Ishikawa (cell line): ENCODE data around the gene KAT6B.

ENCODE experiments used
- CEBPB ChIP-seq: IDR thresholded peaks from 2 replicates; pipeline ENCODE4 v1.6.1; 2012
- CREB1 ChIP-seq: IDR thresholded peaks from 2 replicates; pipeline ENCODE4 v1.6.1; 2012; ENCODE audit warnings: low read depth
- EP300 ChIP-seq: IDR thresholded peaks from 2 replicates; pipeline ENCODE4 v1.6.1; 2012; ENCODE audit warnings: borderline replicate concordance
- FOXM1 ChIP-seq: IDR thresholded peaks from 2 replicates; pipeline ENCODE4 v1.6.1; 2012; ENCODE audit warnings: low read depth, borderline replicate concordance
- RAD21 ChIP-seq: IDR thresholded peaks from 2 replicates; pipeline ENCODE4 v1.6.1; 2012; ENCODE audit warnings: low read depth
- TAF1 ChIP-seq: IDR thresholded peaks from 2 replicates; pipeline ENCODE4 v1.6.1; 2012; ENCODE audit warnings: low read depth, mild to moderate bottlenecking
- TCF12 ChIP-seq: IDR thresholded peaks from 2 replicates; pipeline ENCODE4 v1.6.1; 2012; ENCODE audit warnings: low read depth
- TEAD4 ChIP-seq: IDR thresholded peaks from 2 replicates; pipeline ENCODE4 v1.6.1; 2012
- YY1 ChIP-seq: IDR thresholded peaks from 2 replicates; pipeline ENCODE4 v1.6.1; 2012; ENCODE audit warnings: low read depth
- ZBTB7A ChIP-seq: IDR thresholded peaks from 2 replicates; pipeline ENCODE4 v1.6.1; 2012; ENCODE audit warnings: low read depth
- TF ChIP-seq, protein P1 (sequence below): IDR thresholded peaks from 2 replicates; pipeline ENCODE4 v1.6.1; 2012
- TF ChIP-seq, protein P2 (sequence below): IDR thresholded peaks from 2 replicates; pipeline ENCODE4 v1.6.1; 2012; ENCODE audit warnings: low read depth, mild to moderate bottlenecking
- TF ChIP-seq, protein P3 (sequence below): IDR thresholded peaks from 2 replicates; pipeline ENCODE4 v1.6.1; 2012

DNA sequence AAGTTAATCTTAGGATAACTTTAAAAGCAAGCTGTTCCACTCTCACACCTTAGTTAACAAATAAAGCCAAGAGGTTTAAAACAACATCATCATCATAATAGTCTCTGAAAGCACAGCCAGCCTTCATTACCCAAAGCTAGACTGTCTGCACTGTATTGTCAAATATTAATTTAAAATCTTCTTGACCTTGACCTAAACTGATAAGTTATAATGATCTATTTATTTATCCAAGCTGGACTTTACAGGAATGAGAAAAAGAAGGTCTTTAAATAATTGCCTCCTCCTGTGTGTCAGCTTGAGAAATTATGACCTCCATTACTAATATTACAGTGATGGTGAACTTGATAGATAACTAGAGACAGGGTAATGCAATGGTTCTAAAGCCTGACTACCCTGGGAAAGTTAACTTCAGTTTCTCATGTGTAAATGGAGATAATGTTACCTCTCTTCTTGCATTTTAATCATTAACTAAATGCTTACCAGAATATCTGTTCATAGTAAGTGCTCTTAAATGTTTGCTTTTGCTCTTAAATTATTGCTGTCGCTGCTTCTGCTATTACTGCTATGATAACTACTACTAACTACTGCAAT, 111.0 kb downstream of the KAT6B start:
- TF ChIP-seq TAF1 (no peak), RAD21 (no peak), TEAD4 (no peak), CEBPB (no peak), CREB1 (no peak), TCF12 (no peak), EP300 (no peak), FOXM1 (no peak), ZBTB7A (no peak), YY1 (no peak)
- TF ChIP-seq, protein P1, sequence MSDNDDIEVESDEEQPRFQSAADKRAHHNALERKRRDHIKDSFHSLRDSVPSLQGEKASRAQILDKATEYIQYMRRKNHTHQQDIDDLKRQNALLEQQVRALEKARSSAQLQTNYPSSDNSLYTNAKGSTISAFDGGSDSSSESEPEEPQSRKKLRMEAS = no peak
- TF ChIP-seq, protein P2, sequence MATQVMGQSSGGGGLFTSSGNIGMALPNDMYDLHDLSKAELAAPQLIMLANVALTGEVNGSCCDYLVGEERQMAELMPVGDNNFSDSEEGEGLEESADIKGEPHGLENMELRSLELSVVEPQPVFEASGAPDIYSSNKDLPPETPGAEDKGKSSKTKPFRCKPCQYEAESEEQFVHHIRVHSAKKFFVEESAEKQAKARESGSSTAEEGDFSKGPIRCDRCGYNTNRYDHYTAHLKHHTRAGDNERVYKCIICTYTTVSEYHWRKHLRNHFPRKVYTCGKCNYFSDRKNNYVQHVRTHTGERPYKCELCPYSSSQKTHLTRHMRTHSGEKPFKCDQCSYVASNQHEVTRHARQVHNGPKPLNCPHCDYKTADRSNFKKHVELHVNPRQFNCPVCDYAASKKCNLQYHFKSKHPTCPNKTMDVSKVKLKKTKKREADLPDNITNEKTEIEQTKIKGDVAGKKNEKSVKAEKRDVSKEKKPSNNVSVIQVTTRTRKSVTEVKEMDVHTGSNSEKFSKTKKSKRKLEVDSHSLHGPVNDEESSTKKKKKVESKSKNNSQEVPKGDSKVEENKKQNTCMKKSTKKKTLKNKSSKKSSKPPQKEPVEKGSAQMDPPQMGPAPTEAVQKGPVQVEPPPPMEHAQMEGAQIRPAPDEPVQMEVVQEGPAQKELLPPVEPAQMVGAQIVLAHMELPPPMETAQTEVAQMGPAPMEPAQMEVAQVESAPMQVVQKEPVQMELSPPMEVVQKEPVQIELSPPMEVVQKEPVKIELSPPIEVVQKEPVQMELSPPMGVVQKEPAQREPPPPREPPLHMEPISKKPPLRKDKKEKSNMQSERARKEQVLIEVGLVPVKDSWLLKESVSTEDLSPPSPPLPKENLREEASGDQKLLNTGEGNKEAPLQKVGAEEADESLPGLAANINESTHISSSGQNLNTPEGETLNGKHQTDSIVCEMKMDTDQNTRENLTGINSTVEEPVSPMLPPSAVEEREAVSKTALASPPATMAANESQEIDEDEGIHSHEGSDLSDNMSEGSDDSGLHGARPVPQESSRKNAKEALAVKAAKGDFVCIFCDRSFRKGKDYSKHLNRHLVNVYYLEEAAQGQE = no peak
- TF ChIP-seq, protein P3, sequence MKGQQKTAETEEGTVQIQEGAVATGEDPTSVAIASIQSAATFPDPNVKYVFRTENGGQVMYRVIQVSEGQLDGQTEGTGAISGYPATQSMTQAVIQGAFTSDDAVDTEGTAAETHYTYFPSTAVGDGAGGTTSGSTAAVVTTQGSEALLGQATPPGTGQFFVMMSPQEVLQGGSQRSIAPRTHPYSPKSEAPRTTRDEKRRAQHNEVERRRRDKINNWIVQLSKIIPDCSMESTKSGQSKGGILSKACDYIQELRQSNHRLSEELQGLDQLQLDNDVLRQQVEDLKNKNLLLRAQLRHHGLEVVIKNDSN = no peak
